Fibroblast of mammary gland (primary cell): ENCODE data around the gene LRP8.

Experiments
- DNase-seq: peaks from one replicate; pipeline ENCODE4 v3.0.0-alpha.2; 2010; ENCODE audit warnings: low read depth
- H3K4me3 ChIP-seq: 2 replicates; pipeline ENCODE4 v1.5.1; 2011; ENCODE audit warnings: low read depth, mild to moderate bottlenecking, low read length, moderate library complexity; ENCODE audit not compliant: control insufficient read depth
- TF ChIP-seq, protein P1 (sequence below): conservative IDR thresholded peaks from 2 replicates; pipeline ENCODE4 v1.5.1; 2011; ENCODE audit warnings: low read depth, low read length, inconsistent platforms; ENCODE audit not compliant: control insufficient read depth, insufficient read depth

The LRP8 gene

DNA sequence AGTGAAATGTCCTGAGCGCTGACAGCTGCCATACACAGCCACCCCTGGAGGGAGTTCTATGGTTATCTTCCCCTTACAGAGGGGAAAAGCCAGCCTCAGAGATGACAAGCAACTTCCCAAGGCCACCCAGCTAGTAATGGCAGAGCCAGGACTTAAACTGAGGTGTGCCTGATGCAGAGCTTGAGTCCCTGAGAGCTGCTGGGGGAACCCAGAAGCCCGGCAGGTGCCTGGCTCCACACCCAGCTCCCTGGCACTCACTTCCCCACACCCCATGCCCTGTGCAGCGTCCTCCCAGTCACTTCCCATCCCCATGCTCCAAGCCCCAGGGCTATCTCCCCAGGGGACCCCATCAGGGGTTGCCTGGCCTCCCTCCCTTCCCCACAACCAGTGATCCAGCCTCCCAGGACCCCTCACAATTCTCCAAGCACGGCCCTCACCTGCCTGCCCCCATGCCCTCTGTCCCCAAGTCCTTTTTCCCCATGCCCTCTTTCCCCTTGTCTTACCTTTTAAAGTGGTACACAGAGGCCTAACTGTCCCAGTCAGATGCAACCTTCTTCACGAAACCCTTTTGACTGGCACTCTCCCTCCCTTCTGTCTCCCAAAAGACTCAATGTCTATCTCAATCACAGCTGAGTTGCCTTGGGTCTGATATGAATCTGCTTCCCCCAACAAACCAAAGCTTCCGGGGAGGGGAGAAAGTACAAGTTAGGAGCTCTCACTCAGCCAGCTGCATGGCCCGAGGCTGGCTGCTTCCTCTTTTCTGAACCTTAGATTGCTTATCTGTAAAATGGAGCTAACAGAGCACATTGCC is 39.8 kb upstream of the LRP8 start:
- no peak overlapping the region for H3K4me3 ChIP-seq
- DNase-seq, result no peak
- TF ChIP-seq, protein P1, sequence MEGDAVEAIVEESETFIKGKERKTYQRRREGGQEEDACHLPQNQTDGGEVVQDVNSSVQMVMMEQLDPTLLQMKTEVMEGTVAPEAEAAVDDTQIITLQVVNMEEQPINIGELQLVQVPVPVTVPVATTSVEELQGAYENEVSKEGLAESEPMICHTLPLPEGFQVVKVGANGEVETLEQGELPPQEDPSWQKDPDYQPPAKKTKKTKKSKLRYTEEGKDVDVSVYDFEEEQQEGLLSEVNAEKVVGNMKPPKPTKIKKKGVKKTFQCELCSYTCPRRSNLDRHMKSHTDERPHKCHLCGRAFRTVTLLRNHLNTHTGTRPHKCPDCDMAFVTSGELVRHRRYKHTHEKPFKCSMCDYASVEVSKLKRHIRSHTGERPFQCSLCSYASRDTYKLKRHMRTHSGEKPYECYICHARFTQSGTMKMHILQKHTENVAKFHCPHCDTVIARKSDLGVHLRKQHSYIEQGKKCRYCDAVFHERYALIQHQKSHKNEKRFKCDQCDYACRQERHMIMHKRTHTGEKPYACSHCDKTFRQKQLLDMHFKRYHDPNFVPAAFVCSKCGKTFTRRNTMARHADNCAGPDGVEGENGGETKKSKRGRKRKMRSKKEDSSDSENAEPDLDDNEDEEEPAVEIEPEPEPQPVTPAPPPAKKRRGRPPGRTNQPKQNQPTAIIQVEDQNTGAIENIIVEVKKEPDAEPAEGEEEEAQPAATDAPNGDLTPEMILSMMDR, result no peak

DNA sequence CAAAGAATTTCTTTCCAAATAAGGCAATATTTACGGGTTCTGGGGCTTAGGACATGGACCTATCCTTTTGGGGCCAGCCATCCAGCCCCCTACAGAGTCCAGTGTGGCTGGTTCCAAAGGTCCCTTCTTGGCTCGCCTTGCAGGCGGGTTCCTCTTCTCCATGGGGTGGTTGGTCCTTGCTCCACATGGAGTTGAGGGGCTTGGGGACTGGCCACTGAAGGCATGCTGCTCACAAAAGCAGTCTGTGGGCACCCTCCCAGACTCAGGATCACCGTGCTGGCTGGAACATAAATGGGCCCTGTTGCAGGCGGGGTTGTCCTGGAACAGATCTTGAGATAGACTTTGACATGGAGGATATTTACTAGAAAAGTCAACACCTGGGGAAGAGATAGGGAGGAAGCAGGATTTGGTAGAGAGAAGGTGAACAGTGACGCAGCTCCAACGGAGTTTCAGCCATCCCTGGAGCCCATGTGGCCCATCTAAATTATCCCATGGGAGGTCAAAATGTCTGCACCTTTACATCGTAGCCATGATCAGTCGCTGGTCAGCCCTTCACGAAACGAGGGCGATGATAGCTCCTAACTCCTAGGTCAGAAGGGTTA is 39.1 kb upstream of the LRP8 start:
- TF ChIP-seq, protein P1, result no peak
- no peak for DNase-seq
- H3K4me3 ChIP-seq, result no peak overlapping the region

DNA sequence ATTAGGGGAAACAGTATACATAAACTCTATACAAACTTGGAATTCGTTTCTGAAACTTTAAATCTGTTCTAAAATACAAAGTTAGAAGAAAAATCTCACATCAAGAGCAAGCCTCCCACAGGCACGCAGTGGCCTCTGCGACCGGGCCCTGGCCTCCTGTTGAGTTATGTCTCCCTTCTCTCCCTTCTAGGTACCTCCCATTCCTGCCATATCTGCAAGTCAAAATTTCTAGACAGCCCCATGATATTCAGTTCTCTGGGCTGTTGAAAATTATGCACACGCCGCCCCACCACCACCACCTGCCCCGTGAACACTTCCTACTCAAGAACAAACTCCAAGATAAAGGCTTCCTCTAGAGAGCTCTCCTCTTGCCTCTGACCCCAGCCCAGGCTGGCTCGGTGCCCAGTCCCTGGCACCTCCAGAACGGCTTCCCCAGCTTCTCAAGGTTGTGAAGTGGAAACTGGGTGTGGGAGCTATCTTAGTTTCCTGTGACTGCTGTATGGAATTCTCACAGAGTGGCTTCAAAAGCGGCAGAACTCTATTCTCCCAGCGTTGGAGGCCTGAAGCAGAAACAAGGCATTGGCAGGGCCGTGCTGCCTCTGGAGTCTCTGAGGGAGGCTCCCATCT is 37.7 kb upstream of the LRP8 start:
- no peak overlapping the region for H3K4me3 ChIP-seq
- TF ChIP-seq, protein P1, result no peak
- no peak for DNase-seq

DNA sequence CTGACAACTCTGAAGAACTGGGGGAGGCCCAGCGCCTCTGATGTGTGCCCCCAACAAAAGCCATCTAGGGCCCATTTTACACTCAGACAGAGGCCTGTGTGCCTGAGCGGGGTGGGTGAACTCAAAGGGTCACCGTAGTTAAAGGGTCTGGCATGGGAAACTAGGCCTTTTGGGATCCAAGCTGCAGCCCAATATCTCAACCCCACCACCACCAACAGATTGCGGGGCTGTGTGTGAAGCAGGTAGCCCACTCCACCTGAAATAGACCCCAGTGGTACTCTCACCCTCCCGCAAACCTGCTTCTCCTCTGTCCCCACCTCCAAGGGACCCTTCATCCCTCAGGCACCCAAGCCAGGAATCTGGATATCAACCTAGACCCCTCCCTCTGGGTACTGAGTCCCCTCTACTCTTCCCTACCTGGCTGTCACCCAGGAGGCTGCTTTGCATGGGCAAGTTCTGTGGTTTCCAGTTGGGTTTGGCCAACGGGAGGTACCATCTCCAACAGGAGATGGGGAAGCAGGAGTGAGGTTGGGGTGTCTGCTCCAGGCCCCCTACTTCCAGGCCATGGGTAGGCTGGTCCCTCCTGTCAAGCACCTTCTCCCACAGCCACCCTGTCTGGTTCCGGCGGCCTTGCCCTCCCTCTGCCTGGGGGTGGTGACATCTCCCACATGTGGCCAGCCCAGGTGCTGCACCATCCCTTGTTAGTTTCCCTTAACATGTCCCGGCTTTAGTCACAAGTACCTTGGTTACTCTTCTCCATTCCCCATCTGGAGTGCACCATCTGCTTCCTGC is 35.2 kb upstream of the LRP8 start:
- TF ChIP-seq, protein P1, result no peak
- no peak for DNase-seq
- no peak overlapping the region for H3K4me3 ChIP-seq

DNA sequence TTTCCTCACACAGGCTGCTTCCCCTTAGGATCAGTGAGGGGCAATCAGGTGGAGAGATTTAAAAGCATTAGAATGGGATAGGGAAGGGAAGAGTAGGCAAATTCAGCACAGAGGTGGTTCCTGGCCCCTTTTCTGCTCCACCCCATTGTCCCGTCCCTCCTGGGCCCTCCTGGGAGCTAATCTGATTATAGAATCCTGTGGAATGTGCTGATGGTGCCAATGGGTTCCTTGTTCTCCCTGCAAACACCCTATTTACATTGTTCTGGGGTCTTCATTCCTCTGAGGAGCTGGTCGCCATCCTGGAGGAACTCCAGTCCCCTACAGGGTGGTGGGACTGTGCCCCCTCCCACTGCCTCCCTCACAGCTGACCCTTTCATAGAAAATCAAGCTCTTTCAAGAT is 34.4 kb upstream of the LRP8 start:
- TF ChIP-seq, protein P1, result no peak
- DNase-seq, result no peak
- no peak overlapping the region for H3K4me3 ChIP-seq

DNA sequence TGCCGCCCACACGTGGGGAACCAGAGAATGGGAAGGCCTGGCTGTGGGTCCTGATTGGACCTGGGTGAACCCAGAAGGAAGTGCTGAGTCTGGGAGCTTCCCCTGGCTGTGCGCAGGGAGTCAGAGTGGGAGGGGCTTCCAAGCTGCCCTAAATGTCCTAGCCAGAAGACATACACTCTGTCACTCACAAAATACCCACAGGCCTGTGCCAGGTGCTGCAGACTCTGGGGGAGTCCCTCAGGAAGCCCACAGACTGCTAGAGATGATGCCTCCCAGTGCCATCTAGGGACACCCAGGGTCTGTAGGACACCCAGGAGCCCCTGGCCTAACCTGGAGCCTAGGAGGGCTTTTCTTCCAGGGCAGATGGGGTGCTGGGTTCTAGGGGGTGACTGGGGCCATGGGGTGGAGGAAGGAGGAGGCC is 33.7 kb upstream of the LRP8 start:
- TF ChIP-seq, protein P1, result no peak
- DNase-seq, result no peak

More for the DNA sequence above, 33.7 kb upstream of the LRP8 start:
- H3K4me3 ChIP-seq, result no peak overlapping the region
